GM12878 (cell line): ENCODE results near the gene PRKAG3. TPM values are rescaled to one million over a fixed set of nuclear protein-coding genes. Genes with fewer than 3 reads are reported as not detected.

Experiments
- ATAC-seq: fragments of 200-7000 bp; cut with Tn5 transposase; 3 replicates; pipeline ENCODE4 v1.9.1; 2020; ENCODE audit warnings: mild to moderate bottlenecking, moderate library complexity
- BruUV-seq: library from RNA; stranded (reverse); fragments of 400-500 nt; replicated peaks from 2 replicates; lab custom pipeline; 2021; lab: Mats Ljungman, UMichigan
- CTCF ChIA-PET: fragments of 300-600 bp; sonication (Branson Sonifier 250); formaldehyde crosslinking; extraction: SDS; loops from one replicate; lab custom pipeline; 2021; ENCODE audit warnings: inconsistent platforms; lab: Yijun Ruan, JAX
- POLR2A ChIA-PET: fragments of 350-600 bp; formaldehyde crosslinking; extraction: SDS; loops from one replicate; lab custom pipeline; 2021; ENCODE audit warnings: inconsistent platforms; lab: Charles Lee
- RAD21 ChIA-PET: fragments of 300-600 bp; sonication (Branson Sonifier 250); formaldehyde crosslinking; loops from one replicate; lab custom pipeline; 2023; ENCODE audit warnings: antibody characterized with exemption; ENCODE audit not compliant: unreplicated experiment; lab: Charles Lee
- SMC1A ChIA-PET: fragments of 300-600 bp; sonication (Branson Sonifier 250); formaldehyde crosslinking; loops from one replicate; lab custom pipeline; 2023; ENCODE audit not compliant: unreplicated experiment, uncharacterized antibody; lab: Charles Lee
- DNase-seq: peaks from one replicate; pipeline ENCODE4 v3.0.0-alpha.2; 2011; ENCODE audit warnings: low read depth, low spot score
- FAIRE-seq: peaks from 3 replicates; lab custom pipeline; 2011; peaks lifted over from hg19 to GRCh38; lab: Jason Lieb, UNC
- H2AFZ ChIP-seq: 2 replicates; pipeline ENCODE4 v1.6.0; 2011; ENCODE audit warnings: low read depth, low read length, control low read depth; ENCODE audit not compliant: control insufficient read depth
- H3K27ac ChIP-seq: 2 replicates; pipeline ENCODE4 v1.5.1; 2011; ENCODE audit warnings: control low read depth; ENCODE audit not compliant: control insufficient read depth, insufficient read depth
- H3K27me3 ChIP-seq, 2 experiments: replicated peaks in 1 of 2; 2 replicates each; pipeline versions ENCODE4 v1.6.0 to v1.6.1; 2011; ENCODE audit warnings: low read length in 1 of 2; ENCODE audit not compliant: control insufficient read depth in 2 of 2, insufficient read depth in 2 of 2
- H3K36me3 ChIP-seq, 2 experiments: 2 replicates each; pipeline ENCODE4 v1.5.1; 2011; ENCODE audit warnings: low read length in 1 of 2; ENCODE audit not compliant: control insufficient read depth in 2 of 2, insufficient read depth in 2 of 2
- H3K4me1 ChIP-seq: 2 replicates; pipeline ENCODE4 v1.6.1; 2011; ENCODE audit warnings: mild to moderate bottlenecking, low read length, moderate library complexity, mixed read lengths; ENCODE audit not compliant: control insufficient read depth, insufficient read depth
- H3K4me2 ChIP-seq: 2 replicates; pipeline ENCODE4 v1.6.0; 2011; ENCODE audit warnings: control low read depth; ENCODE audit not compliant: control insufficient read depth, insufficient read depth
- H3K4me3 ChIP-seq: fragments of 200-600 bp; sonication (generic); 2 replicates; pipeline ENCODE4 v1.5.1; 2016
- H3K79me2 ChIP-seq: 2 replicates; pipeline ENCODE4 v1.6.0; 2011; ENCODE audit warnings: low read length; ENCODE audit not compliant: control insufficient read depth, insufficient read depth
- H3K9ac ChIP-seq: 2 replicates; pipeline ENCODE4 v1.8.0; 2011; ENCODE audit warnings: low read length, control low read depth, mixed read lengths; ENCODE audit not compliant: control insufficient read depth, insufficient read depth
- H3K9me3 ChIP-seq: replicated peaks from 3 replicates; pipeline ENCODE4 v1.5.1; 2011; ENCODE audit warnings: mild to moderate bottlenecking, low read length; ENCODE audit not compliant: control insufficient read depth, insufficient read depth
- H4K20me1 ChIP-seq: 2 replicates; pipeline ENCODE4 v1.6.0; 2011; ENCODE audit not compliant: control insufficient read depth, insufficient read depth
- ATF7 ChIP-seq: fragments of 450-650 bp; IDR thresholded peaks from 2 replicates; pipeline ENCODE4 v1.6.1; 2016; ENCODE audit warnings: low read depth, mild to moderate bottlenecking
- BMI1 ChIP-seq: fragments of 450-650 bp; IDR thresholded peaks from 2 replicates; pipeline ENCODE4 v1.6.1; 2016; ENCODE audit warnings: mild to moderate bottlenecking, moderate library complexity, borderline replicate concordance
- EED ChIP-seq: sonication (generic); IDR thresholded peaks from 2 replicates; pipeline ENCODE4 v1.6.1; 2016; ENCODE audit warnings: antibody characterized with exemption, low read depth
- GATAD2B ChIP-seq: fragments of 450-650 bp; conservative IDR thresholded peaks from 2 replicates; pipeline ENCODE4 v1.6.1; 2017; ENCODE audit warnings: low read depth, mild to moderate bottlenecking, moderate library complexity
- HDGF ChIP-seq: fragments of 450-650 bp; IDR thresholded peaks from 2 replicates; pipeline ENCODE4 v1.6.1; 2016; ENCODE audit warnings: antibody characterized with exemption
- JUND ChIP-seq: IDR thresholded peaks from 2 replicates; pipeline ENCODE4 v1.6.1; 2012; ENCODE audit warnings: low read depth, mild to moderate bottlenecking, low read length, improper control_type of control experiment, moderate library complexity
- MEF2B ChIP-seq: fragments of 450-650 bp; IDR thresholded peaks from 2 replicates; pipeline ENCODE4 v1.6.1; 2018; ENCODE audit warnings: mild to moderate bottlenecking, moderate library complexity; ENCODE audit not compliant: partially characterized antibody, poor library complexity, severe bottlenecking
- NFXL1 ChIP-seq: fragments of 450-650 bp; IDR thresholded peaks from 2 replicates; pipeline ENCODE4 v1.6.1; 2017; ENCODE audit warnings: antibody characterized with exemption, mild to moderate bottlenecking, borderline replicate concordance
- RAD21 ChIP-seq: IDR thresholded peaks from 2 replicates; pipeline ENCODE4 v1.6.1; 2011; ENCODE audit warnings: mild to moderate bottlenecking, low read depth, low read length, moderate library complexity; ENCODE audit not compliant: insufficient read depth
- SMAD1 ChIP-seq: fragments of 450-650 bp; IDR thresholded peaks from 2 replicates; pipeline ENCODE4 v1.6.1; 2018; ENCODE audit warnings: mild to moderate bottlenecking, low read depth; ENCODE audit not compliant: partially characterized antibody
- TCF12 ChIP-seq: IDR thresholded peaks from 2 replicates; pipeline ENCODE4 v1.6.1; 2011; ENCODE audit warnings: low read depth, mild to moderate bottlenecking, low read length
- TCF7 ChIP-seq: IDR thresholded peaks from 2 replicates; pipeline ENCODE4 v1.6.1; 2014; ENCODE audit warnings: antibody characterized with exemption, borderline replicate concordance
- WGBS: methylation state at CpG from one replicate; pipeline ENCODE4 v1.1.6; 2016; ENCODE audit warnings: low lambda C conversion rate; ENCODE audit not compliant: insufficient replicate concordance, insufficient coverage; ENCODE audit errors: missing lambda C conversion rate; 5-methylcytosine and 5-hydroxymethylcytosine counted together
- in situ Hi-C: fragments of 300-500 bp; cut with MboI; formaldehyde crosslinking; loops from 9 replicates; pipeline ENCODE4 v1.14.3; 2018; ENCODE audit warnings: mixed read lengths
- intact Hi-C: fragments of 100-400 bp; cut with micrococcal nuclease; formaldehyde crosslinking; loops from one replicate; pipeline ENCODE4 v1.14.2; 2022; ENCODE audit not compliant: unreplicated experiment
- polyA plus RNA-seq, 11 experiments: library from polyadenylated mRNA; depleted of rRNA in 4 of 11; unstranded in 6 of 11; stranded (reverse) in 5 of 11; fragments of >200 nt; fragmentation: Nextera tagmentation in 4 of 11; fragmentation: Illumina TruSeq in 1 of 11; extraction: Ambion mirVana in 4 of 11; extraction: Trizol in 1 of 11; gene quantifications; 1 replicate in 1 of 11; 2 replicates in 10 of 11; pipeline versions ENCODE4 v1.2.1 to v1.2.3, GENCODE V29; 2011 to 2016; ENCODE audit warnings: inconsistent platforms in 2 of 11, missing spikeins in 2 of 11, low read depth in 1 of 11
- total RNA-seq, 4 experiments: library from RNA; depleted of rRNA in 3 of 4; stranded (reverse); fragments of >200 nt in 3 of 4; fragmentation: Illumina TruSeq in 1 of 4; extraction: Trizol in 1 of 4; gene quantifications; 2 replicates each; pipeline versions ENCODE4 v1.2.1 to v1.2.3, GENCODE V29; 2013 to 2021
- TF ChIP-seq, protein P1 (sequence below): fragments of 450-650 bp; IDR thresholded peaks from 2 replicates; pipeline ENCODE4 v1.6.1; 2018; ENCODE audit warnings: mild to moderate bottlenecking, low read depth, moderate library complexity; ENCODE audit not compliant: partially characterized antibody
- TF ChIP-seq, protein P2 (sequence below): IDR thresholded peaks from 2 replicates; pipeline ENCODE4 v1.6.1; 2012; ENCODE audit warnings: low read depth, low read length, improper control_type of control experiment
- TF ChIP-seq, protein P3 (sequence below): fragments of 450-650 bp; IDR thresholded peaks from 2 replicates; pipeline ENCODE4 v1.6.1; 2017; ENCODE audit warnings: mild to moderate bottlenecking
- TF ChIP-seq, protein P4 (sequence below): fragments of 450-650 bp; IDR thresholded peaks from 2 replicates; pipeline ENCODE4 v1.6.1; 2017; ENCODE audit warnings: mild to moderate bottlenecking, low read depth, inconsistent platforms; ENCODE audit not compliant: poor library complexity, severe bottlenecking

Gene PRKAG3
- total and polyA plus RNA-seq, 10 of the 15 experiments (the other 5 are each of a cell fraction or from before 2014, with no cell fraction given), result 0.04 to 0.12 (median 0.06) TPM; not detected in 7

DNA sequence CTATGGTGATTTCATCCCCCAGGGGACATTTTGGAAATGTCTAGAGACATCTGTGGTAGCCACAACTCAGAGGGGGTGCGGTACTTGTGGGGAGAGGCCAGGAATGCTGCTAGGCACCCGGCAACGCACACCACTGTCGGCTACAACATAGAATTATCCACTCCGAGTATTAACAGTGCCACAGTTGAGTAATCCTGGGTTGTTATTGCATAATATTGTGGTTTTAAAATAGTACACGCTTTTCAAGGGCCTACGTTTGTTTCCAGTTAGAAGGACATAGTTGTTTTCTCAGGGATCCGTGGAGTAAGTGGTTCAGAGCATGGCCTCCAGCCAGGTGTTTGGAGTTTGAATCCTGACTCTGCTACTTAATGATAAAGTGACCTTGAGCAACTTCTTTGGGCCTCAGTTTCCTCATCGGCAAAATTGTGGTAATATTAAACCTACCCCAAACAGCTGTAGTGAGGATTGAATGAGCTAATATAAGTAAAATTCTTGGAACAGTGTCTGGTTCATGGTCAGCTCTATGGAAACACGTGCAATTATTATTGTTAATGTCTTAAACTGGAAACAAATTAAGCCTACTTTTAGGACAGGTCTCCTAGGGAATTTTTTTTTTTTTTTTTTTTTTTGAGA, 25.1 kb downstream of the PRKAG3 start:
- H3K4me3 ChIP-seq, result no peak overlapping the region
- H2AFZ ChIP-seq, result peak overlapping the region; percentile 13
- intact Hi-C loops (no loop called here), in situ Hi-C loops (no loop called here)
- ChIA-PET CTCF (interaction anchor here (0.9 kb wide), 1 partner anchor 46 kb away, joined by 3 read pairs; no protein-coding TSS in a partner anchor), RAD21 (no interaction called here), SMC1A (no interaction called here), POLR2A (no interaction called here)
- 10% methylated on average over 10 of the region's 10 CpGs for WGBS
- peak overlapping the region; percentile 64; the same call in 1 of the 2 replicates for H3K27ac ChIP-seq
- no peak overlapping the region for H3K9ac ChIP-seq
- ATAC-seq (peak; percentile 92), FAIRE-seq (no peak), DNase-seq (peak; percentile 32)
- no TSS peak for BruUV-seq
- H3K36me3 ChIP-seq, result no peaks in the 10 kb centered on the region
- no peaks in the 10 kb centered on the region for H3K4me1 ChIP-seq
- no peak overlapping the region; the same call in 1 of the 2 replicates for H3K4me2 ChIP-seq
- H3K27me3 ChIP-seq, result no peaks in the 10 kb centered on the region
- no peaks in the 10 kb centered on the region for H3K79me2 ChIP-seq
- no peaks in the 10 kb centered on the region for H4K20me1 ChIP-seq
- no peaks in the 10 kb centered on the region; the same call in none of the 3 replicates for H3K9me3 ChIP-seq
- TF ChIP-seq TCF7 (no peak), HDGF (no peak), TCF12 (0 out of 2 replicates have a peak, but pooled peaks have one; percentile 10), BMI1 (no peak), MEF2B (peak; percentile 87), RAD21 (no peak), ATF7 (0 out of 2 replicates have a peak, but pooled peaks have one; percentile 27), EED (peak; percentile 71), GATAD2B (no peak), JUND (no peak), SMAD1 (no peak), NFXL1 (no peak)
- TF ChIP-seq, protein P1, sequence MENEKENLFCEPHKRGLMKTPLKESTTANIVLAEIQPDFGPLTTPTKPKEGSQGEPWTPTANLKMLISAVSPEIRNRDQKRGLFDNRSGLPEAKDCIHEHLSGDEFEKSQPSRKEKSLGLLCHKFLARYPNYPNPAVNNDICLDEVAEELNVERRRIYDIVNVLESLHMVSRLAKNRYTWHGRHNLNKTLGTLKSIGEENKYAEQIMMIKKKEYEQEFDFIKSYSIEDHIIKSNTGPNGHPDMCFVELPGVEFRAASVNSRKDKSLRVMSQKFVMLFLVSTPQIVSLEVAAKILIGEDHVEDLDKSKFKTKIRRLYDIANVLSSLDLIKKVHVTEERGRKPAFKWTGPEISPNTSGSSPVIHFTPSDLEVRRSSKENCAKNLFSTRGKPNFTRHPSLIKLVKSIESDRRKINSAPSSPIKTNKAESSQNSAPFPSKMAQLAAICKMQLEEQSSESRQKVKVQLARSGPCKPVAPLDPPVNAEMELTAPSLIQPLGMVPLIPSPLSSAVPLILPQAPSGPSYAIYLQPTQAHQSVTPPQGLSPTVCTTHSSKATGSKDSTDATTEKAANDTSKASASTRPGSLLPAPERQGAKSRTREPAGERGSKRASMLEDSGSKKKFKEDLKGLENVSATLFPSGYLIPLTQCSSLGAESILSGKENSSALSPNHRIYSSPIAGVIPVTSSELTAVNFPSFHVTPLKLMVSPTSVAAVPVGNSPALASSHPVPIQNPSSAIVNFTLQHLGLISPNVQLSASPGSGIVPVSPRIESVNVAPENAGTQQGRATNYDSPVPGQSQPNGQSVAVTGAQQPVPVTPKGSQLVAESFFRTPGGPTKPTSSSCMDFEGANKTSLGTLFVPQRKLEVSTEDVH, result no peak
- TF ChIP-seq, protein P2, sequence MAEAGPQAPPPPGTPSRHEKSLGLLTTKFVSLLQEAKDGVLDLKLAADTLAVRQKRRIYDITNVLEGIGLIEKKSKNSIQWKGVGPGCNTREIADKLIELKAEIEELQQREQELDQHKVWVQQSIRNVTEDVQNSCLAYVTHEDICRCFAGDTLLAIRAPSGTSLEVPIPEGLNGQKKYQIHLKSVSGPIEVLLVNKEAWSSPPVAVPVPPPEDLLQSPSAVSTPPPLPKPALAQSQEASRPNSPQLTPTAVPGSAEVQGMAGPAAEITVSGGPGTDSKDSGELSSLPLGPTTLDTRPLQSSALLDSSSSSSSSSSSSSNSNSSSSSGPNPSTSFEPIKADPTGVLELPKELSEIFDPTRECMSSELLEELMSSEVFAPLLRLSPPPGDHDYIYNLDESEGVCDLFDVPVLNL, result no peak
- TF ChIP-seq, protein P3, sequence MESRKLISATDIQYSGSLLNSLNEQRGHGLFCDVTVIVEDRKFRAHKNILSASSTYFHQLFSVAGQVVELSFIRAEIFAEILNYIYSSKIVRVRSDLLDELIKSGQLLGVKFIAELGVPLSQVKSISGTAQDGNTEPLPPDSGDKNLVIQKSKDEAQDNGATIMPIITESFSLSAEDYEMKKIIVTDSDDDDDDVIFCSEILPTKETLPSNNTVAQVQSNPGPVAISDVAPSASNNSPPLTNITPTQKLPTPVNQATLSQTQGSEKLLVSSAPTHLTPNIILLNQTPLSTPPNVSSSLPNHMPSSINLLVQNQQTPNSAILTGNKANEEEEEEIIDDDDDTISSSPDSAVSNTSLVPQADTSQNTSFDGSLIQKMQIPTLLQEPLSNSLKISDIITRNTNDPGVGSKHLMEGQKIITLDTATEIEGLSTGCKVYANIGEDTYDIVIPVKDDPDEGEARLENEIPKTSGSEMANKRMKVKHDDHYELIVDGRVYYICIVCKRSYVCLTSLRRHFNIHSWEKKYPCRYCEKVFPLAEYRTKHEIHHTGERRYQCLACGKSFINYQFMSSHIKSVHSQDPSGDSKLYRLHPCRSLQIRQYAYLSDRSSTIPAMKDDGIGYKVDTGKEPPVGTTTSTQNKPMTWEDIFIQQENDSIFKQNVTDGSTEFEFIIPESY, result no peak
- TF ChIP-seq, protein P4, sequence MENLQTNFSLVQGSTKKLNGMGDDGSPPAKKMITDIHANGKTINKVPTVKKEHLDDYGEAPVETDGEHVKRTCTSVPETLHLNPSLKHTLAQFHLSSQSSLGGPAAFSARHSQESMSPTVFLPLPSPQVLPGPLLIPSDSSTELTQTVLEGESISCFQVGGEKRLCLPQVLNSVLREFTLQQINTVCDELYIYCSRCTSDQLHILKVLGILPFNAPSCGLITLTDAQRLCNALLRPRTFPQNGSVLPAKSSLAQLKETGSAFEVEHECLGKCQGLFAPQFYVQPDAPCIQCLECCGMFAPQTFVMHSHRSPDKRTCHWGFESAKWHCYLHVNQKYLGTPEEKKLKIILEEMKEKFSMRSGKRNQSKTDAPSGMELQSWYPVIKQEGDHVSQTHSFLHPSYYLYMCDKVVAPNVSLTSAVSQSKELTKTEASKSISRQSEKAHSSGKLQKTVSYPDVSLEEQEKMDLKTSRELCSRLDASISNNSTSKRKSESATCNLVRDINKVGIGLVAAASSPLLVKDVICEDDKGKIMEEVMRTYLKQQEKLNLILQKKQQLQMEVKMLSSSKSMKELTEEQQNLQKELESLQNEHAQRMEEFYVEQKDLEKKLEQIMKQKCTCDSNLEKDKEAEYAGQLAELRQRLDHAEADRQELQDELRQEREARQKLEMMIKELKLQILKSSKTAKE, result no peak
